Fibroblast of pulmonary artery (primary cell): ENCODE data around the gene TSEN2.

ENCODE experiments used
- DNase-seq: peaks from one replicate; pipeline ENCODE4 v3.0.0-alpha.2; 2010; ENCODE audit warnings: low read depth
- H3K4me3 ChIP-seq: replicated peaks from 2 replicates; pipeline ENCODE4 v1.5.1; 2011; ENCODE audit warnings: low read depth, mild to moderate bottlenecking, control low read depth, low read length, moderate library complexity
- TF ChIP-seq, protein P1 (sequence below): IDR thresholded peaks from 2 replicates; pipeline ENCODE4 v1.5.1; 2011; ENCODE audit warnings: mild to moderate bottlenecking, control low read depth, low read length, inconsistent platforms; ENCODE audit errors: missing control alignments

The TSEN2 gene

DNA sequence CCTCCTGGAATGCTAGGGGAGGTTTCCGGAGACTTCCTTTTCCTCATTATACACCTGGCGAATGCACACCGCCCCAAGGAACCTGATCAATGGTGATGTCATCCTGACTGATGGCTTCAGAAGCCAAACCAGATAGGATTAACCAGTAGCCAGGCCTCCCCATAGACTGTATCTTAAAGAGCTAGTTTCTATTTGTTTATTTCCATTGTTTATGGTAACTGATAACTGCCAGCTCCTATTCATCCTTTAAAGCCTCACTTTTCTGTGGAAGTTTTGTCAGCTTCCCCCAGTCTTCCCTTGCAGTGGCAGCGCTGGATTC is 61.2 kb downstream of the TSEN2 start, which contains the start of gene MKRN2OS:
MKRN2OS (minus strand) TSS at position 27 of the 319 bp plus-strand sequence. CDS start 35 bp downstream, outside the sequence.
- no peak within 1 kb of the TSS for H3K4me3 ChIP-seq
- no peak for DNase-seq
- TF ChIP-seq, protein P1, sequence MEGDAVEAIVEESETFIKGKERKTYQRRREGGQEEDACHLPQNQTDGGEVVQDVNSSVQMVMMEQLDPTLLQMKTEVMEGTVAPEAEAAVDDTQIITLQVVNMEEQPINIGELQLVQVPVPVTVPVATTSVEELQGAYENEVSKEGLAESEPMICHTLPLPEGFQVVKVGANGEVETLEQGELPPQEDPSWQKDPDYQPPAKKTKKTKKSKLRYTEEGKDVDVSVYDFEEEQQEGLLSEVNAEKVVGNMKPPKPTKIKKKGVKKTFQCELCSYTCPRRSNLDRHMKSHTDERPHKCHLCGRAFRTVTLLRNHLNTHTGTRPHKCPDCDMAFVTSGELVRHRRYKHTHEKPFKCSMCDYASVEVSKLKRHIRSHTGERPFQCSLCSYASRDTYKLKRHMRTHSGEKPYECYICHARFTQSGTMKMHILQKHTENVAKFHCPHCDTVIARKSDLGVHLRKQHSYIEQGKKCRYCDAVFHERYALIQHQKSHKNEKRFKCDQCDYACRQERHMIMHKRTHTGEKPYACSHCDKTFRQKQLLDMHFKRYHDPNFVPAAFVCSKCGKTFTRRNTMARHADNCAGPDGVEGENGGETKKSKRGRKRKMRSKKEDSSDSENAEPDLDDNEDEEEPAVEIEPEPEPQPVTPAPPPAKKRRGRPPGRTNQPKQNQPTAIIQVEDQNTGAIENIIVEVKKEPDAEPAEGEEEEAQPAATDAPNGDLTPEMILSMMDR = no peak

DNA sequence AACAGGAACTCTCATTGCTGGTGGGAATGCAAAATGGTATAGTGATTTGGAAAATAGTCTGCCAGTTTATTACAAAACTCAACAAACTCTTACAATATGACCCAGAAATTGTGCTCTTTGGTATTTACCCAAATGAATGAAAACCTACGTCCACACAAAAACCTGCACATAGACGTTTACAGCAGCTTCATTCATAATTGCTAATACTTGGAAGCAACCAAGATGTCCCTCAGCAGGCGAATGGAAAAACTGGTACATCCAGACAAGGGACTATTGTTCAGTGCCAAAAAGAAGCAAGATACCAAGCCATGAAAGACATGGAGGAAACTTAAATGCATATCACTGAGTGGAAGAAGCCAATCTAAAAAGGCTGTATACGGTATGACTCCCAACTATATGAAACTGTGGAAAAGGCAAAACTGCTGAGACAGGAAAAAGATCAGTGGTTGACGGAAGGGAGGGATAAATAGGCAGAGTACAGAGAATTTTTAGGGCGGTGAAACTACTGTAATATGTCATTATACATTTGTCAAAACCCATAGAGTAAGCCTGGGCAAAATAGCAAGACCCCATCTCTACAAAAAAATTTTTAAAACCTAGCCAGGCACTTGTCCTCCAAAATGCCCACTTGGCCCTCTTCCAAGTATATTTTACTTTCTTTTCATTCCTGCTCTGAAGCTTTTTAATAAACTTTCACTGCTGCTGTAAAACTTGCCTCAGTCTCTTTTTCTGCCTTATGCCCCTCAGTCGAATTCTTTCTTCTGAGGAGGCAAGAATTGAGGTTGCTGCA is 65.9 kb downstream of the TSEN2 start:
- TF ChIP-seq, protein P1 = no peak
- no peak overlapping the region for H3K4me3 ChIP-seq
- DNase-seq = peak; percentile 18

GRCh38 chr3:12553921-12554391 is 69.7 kb downstream of the TSEN2 start:
- TF ChIP-seq, protein P1 = no peak
- DNase-seq = peak; percentile 29
- peak overlapping the region; percentile 64 for H3K4me3 ChIP-seq

DNA sequence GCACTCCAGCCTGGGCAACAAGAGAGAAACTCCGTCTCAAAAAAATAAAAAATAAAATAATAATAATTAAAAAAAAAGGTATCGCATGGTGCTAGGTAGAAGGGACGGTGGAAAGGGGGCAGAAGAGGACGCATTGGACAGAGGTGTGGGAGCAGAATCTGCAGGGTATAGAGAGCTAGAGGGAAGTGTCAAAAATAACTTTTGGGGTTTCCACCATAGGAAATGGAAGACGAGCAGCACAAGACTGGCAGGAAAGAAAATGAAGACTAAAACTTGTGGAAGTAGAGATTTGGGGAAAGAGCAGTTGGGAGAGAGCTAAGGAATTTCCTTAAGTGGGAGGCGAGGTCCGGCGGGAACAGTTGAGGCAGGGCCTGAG is 72.0 kb downstream of the TSEN2 start:
- peak overlapping the region; percentile 76 for H3K4me3 ChIP-seq
- TF ChIP-seq, protein P1 = no peak
- no peak for DNase-seq

GRCh38 chr3:12556690-12557472 is 72.6 kb downstream of the TSEN2 start, which contains the start of gene MKRN2:
Gene MKRN2, plus strand, starts transcription at chr3:12557087. Its CDS starts 64 bp downstream, at chr3:12557151.
- peak; percentile 86 for DNase-seq
- peak within 1 kb of the TSS; percentile 76 for H3K4me3 ChIP-seq
- TF ChIP-seq, protein P1 = no peak

DNA sequence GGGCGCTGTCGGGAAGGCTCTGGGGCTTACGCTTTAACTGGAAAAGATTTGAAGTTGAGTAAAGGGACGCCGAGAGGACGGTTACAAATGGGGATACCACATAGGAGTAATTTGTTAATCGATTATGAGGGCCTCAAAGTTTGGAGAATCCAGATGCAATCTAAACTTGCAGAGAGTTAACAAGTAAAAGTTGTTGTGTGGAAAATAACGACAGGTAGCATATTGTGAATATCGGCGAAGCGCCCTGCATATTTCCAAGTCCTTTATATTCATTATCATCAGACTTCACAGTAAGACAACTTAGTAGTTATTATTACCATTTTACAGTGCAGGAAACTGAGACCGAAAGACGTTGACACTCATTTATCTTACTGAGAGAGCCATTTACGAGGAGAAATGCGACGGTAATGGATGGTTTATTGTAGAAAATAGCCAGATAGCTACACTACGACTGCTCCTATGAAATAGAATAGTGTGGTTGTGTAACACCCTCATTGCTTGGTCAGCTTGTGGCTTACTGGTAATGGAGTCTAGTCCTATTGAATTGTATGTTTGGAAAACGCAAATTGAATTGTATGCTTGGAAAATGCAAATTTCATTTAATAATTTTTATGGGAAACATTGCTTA is 73.3 kb downstream of the TSEN2 start:
- TF ChIP-seq, protein P1 = no peak
- H3K4me3 ChIP-seq = peak overlapping the region; percentile 76
- peak; percentile 65 for DNase-seq
